GM12878 (cell line): ENCODE measurements around the gene MAX. TPM values are rescaled to one million over a fixed set of nuclear protein-coding genes. Genes with fewer than 3 reads are reported as not detected.

Source experiments
- ATF3 ChIP-seq: IDR thresholded peaks from 2 replicates; pipeline ENCODE4 v1.6.1; 2011; ENCODE audit warnings: low read depth, mild to moderate bottlenecking, low read length, moderate library complexity, borderline replicate concordance; ENCODE audit errors: extremely low read depth
- BRCA1 ChIP-seq: IDR thresholded peaks from 2 replicates; pipeline ENCODE4 v1.6.1; 2011; ENCODE audit warnings: low read depth, low read length, improper control_type of control experiment
- CBFB ChIP-seq: IDR thresholded peaks from 2 replicates; pipeline ENCODE4 v1.6.1; 2016; ENCODE audit warnings: antibody characterized with exemption, low read depth
- ELK1 ChIP-seq: IDR thresholded peaks from 2 replicates; pipeline ENCODE4 v1.6.1; 2012; ENCODE audit warnings: low read depth, low read length, improper control_type of control experiment
- JUND ChIP-seq: IDR thresholded peaks from 2 replicates; pipeline ENCODE4 v1.6.1; 2012; ENCODE audit warnings: low read depth, mild to moderate bottlenecking, low read length, improper control_type of control experiment, moderate library complexity
- MLLT1 ChIP-seq: fragments of 450-650 bp; IDR thresholded peaks from 2 replicates; pipeline ENCODE4 v1.6.1; 2016; ENCODE audit warnings: mild to moderate bottlenecking
- MTA2 ChIP-seq: fragments of 450-650 bp; IDR thresholded peaks from 2 replicates; pipeline ENCODE4 v1.6.1; 2016; ENCODE audit warnings: low read depth, mild to moderate bottlenecking, moderate library complexity
- NFYA ChIP-seq: IDR thresholded peaks from 2 replicates; pipeline ENCODE4 v1.6.1; 2011; ENCODE audit warnings: low read depth, mild to moderate bottlenecking, low read length, improper control_type of control experiment, borderline replicate concordance
- NR2C1 ChIP-seq: fragments of 450-650 bp; IDR thresholded peaks from 2 replicates; pipeline ENCODE4 v1.6.1; 2017; ENCODE audit warnings: antibody characterized with exemption, mild to moderate bottlenecking, moderate library complexity
- PBX3 ChIP-seq: IDR thresholded peaks from 2 replicates; pipeline ENCODE4 v1.6.1; 2011; ENCODE audit warnings: mild to moderate bottlenecking, low read depth, low read length, moderate library complexity; ENCODE audit not compliant: insufficient replicate concordance
- PML ChIP-seq: IDR thresholded peaks from 2 replicates; pipeline ENCODE4 v1.6.1; 2012; ENCODE audit warnings: low read length, inconsistent platforms
- PRDM15 ChIP-seq: fragments of 450-650 bp; formaldehyde crosslinking; IDR thresholded peaks from 2 replicates; pipeline ENCODE4 v1.4.0; 2020; ENCODE audit warnings: mild to moderate bottlenecking, moderate library complexity
- RB1 ChIP-seq: fragments of 450-650 bp; formaldehyde crosslinking; IDR thresholded peaks from 2 replicates; pipeline ENCODE4 v1.6.1; 2017; ENCODE audit warnings: mild to moderate bottlenecking, borderline replicate concordance
- SMC3 ChIP-seq: IDR thresholded peaks from 2 replicates; pipeline ENCODE4 v1.6.1; 2011; ENCODE audit warnings: low read length, improper control_type of control experiment, borderline replicate concordance
- SREBF2 ChIP-seq: IDR thresholded peaks from 2 replicates; pipeline ENCODE4 v1.6.1; 2012; ENCODE audit warnings: mild to moderate bottlenecking, low read length
- ZNF274 ChIP-seq: IDR thresholded peaks from one replicate; pipeline ENCODE4 v1.8.0; 2011; ENCODE audit not compliant: insufficient read length, insufficient read depth
- ZNF384 ChIP-seq: IDR thresholded peaks from 2 replicates; pipeline ENCODE4 v1.6.1; 2012; ENCODE audit warnings: low read depth, mild to moderate bottlenecking, low read length, improper control_type of control experiment, borderline replicate concordance
- ZNF622 ChIP-seq: fragments of 450-650 bp; IDR thresholded peaks from 2 replicates; pipeline ENCODE4 v1.6.1; 2017; ENCODE audit warnings: mild to moderate bottlenecking, inconsistent platforms
- polyA plus RNA-seq, 11 experiments: library from polyadenylated mRNA; depleted of rRNA in 4 of 11; unstranded in 6 of 11; stranded (reverse) in 5 of 11; fragments of >200 nt; fragmentation: Nextera tagmentation in 4 of 11; fragmentation: Illumina TruSeq in 1 of 11; extraction: Ambion mirVana in 4 of 11; extraction: Trizol in 1 of 11; gene quantifications; 1 replicate in 1 of 11; 2 replicates in 10 of 11; pipeline versions ENCODE4 v1.2.1 to v1.2.3, GENCODE V29; 2011 to 2016; ENCODE audit warnings: inconsistent platforms in 2 of 11, missing spikeins in 2 of 11, low read depth in 1 of 11
- total RNA-seq, 4 experiments: library from RNA; depleted of rRNA in 3 of 4; stranded (reverse); fragments of >200 nt in 3 of 4; fragmentation: Illumina TruSeq in 1 of 4; extraction: Trizol in 1 of 4; gene quantifications; 2 replicates each; pipeline versions ENCODE4 v1.2.1 to v1.2.3, GENCODE V29; 2013 to 2021

The MAX gene
- total and polyA plus RNA-seq, 10 of the 15 experiments (the other 5 are each of a cell fraction or from before 2014, with no cell fraction given) = 21.5 to 122 (median 67.5) TPM

- TF ChIP-seq MLLT1 (peak; percentile 47; the same call in 1 of the 2 replicates), MTA2 (no peak), ATF3 (peak; percentile 97), CBFB (peak; percentile 62; the same call in 1 of the 2 replicates), PBX3 (no peak), BRCA1 (no peak), ZNF274 (no peak), NR2C1 (peak; percentile 68; the same call in 1 of the 2 replicates), RB1 (no peak), SREBF2 (no peak), ZNF622 (no peak), SMC3 (no peak), ELK1 (no peak), NFYA (no peak), PML (no peak), JUND (no peak), ZNF384 (no peak), PRDM15 (CRISPR knock-in tag) (no peak)
These were observed at the start of gene MAX (continued) for GRCh38 chr14:65102441-65103149.
